HCT116 (cell line): ENCODE data around the gene CENPV. TPM values are rescaled to one million over a fixed set of nuclear protein-coding genes. Genes with fewer than 3 reads are reported as not detected.

Experiments
- ATAC-seq: fragments of 200-7000 bp; cut with Tn5 transposase; 2 replicates; pipeline ENCODE4 v1.9.1; 2020; ENCODE audit warnings: mild to moderate bottlenecking, moderate library complexity
- BruUV-seq: library from RNA; stranded (reverse); fragments of 400-500 nt; replicated peaks from 2 replicates; lab custom pipeline; 2021; lab: Mats Ljungman, UMichigan
- CTCF ChIA-PET: fragments of 300-600 bp; sonication (Branson Sonifier 250); formaldehyde crosslinking; loops from one replicate; lab custom pipeline; 2021; ENCODE audit warnings: antibody characterized with exemption; lab: Charles Lee
- POLR2A ChIA-PET: fragments of 300-600, 350-600 bp; sonication (Branson Sonifier 250); formaldehyde crosslinking; loops from one replicate; lab custom pipeline; 2021; ENCODE audit warnings: antibody characterized with exemption; lab: Charles Lee
- RAD21 ChIA-PET, 2 experiments: fragments of 300-600 bp; sonication (Branson Sonifier 250); formaldehyde crosslinking; loops; one replicate each; lab custom pipeline; 2023; ENCODE audit warnings: low total read pairs in 2 of 2; ENCODE audit not compliant: uncharacterized antibody in 2 of 2, unreplicated experiment in 2 of 2, low non-redundant PET in 1 of 2; lab: Charles Lee
- DNase-seq: peaks from one replicate; pipeline ENCODE4 v3.0.0-alpha.2; 2010; ENCODE audit warnings: low read depth, low spot score
- H2AFZ ChIP-seq: fragments of 200-600 bp; shearing (Covaris generic), sonication (generic); 2 replicates; pipeline ENCODE4 v1.6.1; 2017; ENCODE audit warnings: low read depth, mixed run types, mixed read lengths, antibody characterized with exemption, low read length; ENCODE audit not compliant: poor library complexity, severe bottlenecking
- H3K27ac ChIP-seq: 2 replicates; pipeline ENCODE4 v1.5.1; 2012; ENCODE audit warnings: low read depth, low read length
- H3K27me3 ChIP-seq: fragments of 200-600 bp; sonication (generic); 2 replicates; pipeline ENCODE4 v1.6.1; 2016; ENCODE audit warnings: mixed run types, low read length, mixed read lengths; ENCODE audit not compliant: insufficient read depth
- H3K36me3 ChIP-seq, 2 experiments: fragments of 200-500 bp in 1 of 2; fragments of 200-600 bp in 1 of 2; sonication (Bioruptor generic) in 1 of 2; sonication (generic) in 1 of 2; 2 replicates each; pipeline versions ENCODE4 v1.5.1 to v1.6.1; 2014 to 2016; ENCODE audit warnings: low read length in 2 of 2, inconsistent platforms in 1 of 2, mixed read lengths in 1 of 2, mixed run types in 1 of 2; ENCODE audit not compliant: insufficient read depth in 2 of 2, control insufficient read depth in 1 of 2
- H3K4me1 ChIP-seq, 2 experiments: fragments of 200-600 bp in 1 of 2; sonication (generic) in 1 of 2; 2 replicates each; pipeline versions ENCODE4 v1.5.1 to v1.6.1; 2012 to 2017; ENCODE audit warnings: low read length in 2 of 2, inconsistent platforms in 1 of 2, mild to moderate bottlenecking in 1 of 2, mixed read lengths in 1 of 2, mixed run types in 1 of 2, moderate library complexity in 1 of 2; ENCODE audit not compliant: insufficient read depth in 2 of 2, control insufficient read depth in 1 of 2
- H3K4me2 ChIP-seq: fragments of 200-600 bp; sonication (generic); 2 replicates; pipeline ENCODE4 v1.6.1; 2017; ENCODE audit warnings: mixed run types, low read length, mixed read lengths
- H3K4me3 ChIP-seq, 2 experiments: fragments of 200-600 bp in 1 of 2; sonication (generic) in 1 of 2; replicated peaks in 1 of 2; 2 replicates each; pipeline ENCODE4 v1.5.1; 2011 to 2016; ENCODE audit warnings: low read length in 2 of 2, control low read depth in 1 of 2, low read depth in 1 of 2, mild to moderate bottlenecking in 1 of 2, mixed read lengths in 1 of 2, mixed run types in 1 of 2
- H3K79me2 ChIP-seq: fragments of 200-600 bp; sonication (generic); 2 replicates; pipeline ENCODE4 v1.6.1; 2017; ENCODE audit warnings: mild to moderate bottlenecking, mixed run types, low read length, moderate library complexity, mixed read lengths; ENCODE audit not compliant: insufficient read depth
- H3K9ac ChIP-seq: fragments of 200-600 bp; sonication (generic); 2 replicates; pipeline ENCODE4 v1.6.1; 2016; ENCODE audit warnings: low read length, mixed read lengths
- H3K9me2 ChIP-seq: fragments of 200-600 bp; sonication (generic), shearing (Covaris generic); 2 replicates; pipeline ENCODE4 v1.6.1; 2017; ENCODE audit warnings: mixed run types, mild to moderate bottlenecking, moderate library complexity; ENCODE audit not compliant: insufficient read depth
- H3K9me3 ChIP-seq, 2 experiments: fragments of 200-500 bp in 1 of 2; fragments of 200-600 bp in 1 of 2; sonication (Bioruptor generic) in 1 of 2; sonication (generic) in 1 of 2; 2 replicates each; pipeline ENCODE4 v1.6.1; 2014 to 2017; ENCODE audit warnings: low read length in 2 of 2, mixed read lengths in 2 of 2, inconsistent platforms in 1 of 2, low read depth in 1 of 2, mild to moderate bottlenecking in 1 of 2, mixed run types in 1 of 2, moderate library complexity in 1 of 2; ENCODE audit not compliant: control insufficient read depth in 1 of 2, insufficient read depth in 1 of 2
- H4K20me1 ChIP-seq: fragments of 200-600 bp; sonication (generic), shearing (Covaris generic); 2 replicates; pipeline ENCODE4 v1.6.1; 2017; ENCODE audit warnings: mixed run types, mild to moderate bottlenecking, moderate library complexity; ENCODE audit not compliant: insufficient read depth
- CBX3 ChIP-seq: IDR thresholded peaks from 2 replicates; pipeline ENCODE4 v1.6.1; 2012; ENCODE audit warnings: low read depth
- CEBPB ChIP-seq: IDR thresholded peaks from 2 replicates; pipeline ENCODE4 v1.6.1; 2012; ENCODE audit warnings: low read depth
- CTCF ChIP-seq, 3 experiments: fragments of 200-600 bp in 1 of 3; sonication (generic) in 1 of 3; IDR thresholded peaks in 2 of 3; conservative IDR thresholded peaks in 1 of 3; 2 replicates each; pipeline ENCODE4 v1.5.1; 2012 to 2017; ENCODE audit warnings: low read depth in 2 of 3, low read length in 2 of 3, antibody characterized with exemption in 1 of 3, borderline replicate concordance in 1 of 3, control low read depth in 1 of 3, mild to moderate bottlenecking in 1 of 3, mixed read lengths in 1 of 3, mixed run types in 1 of 3, moderate library complexity in 1 of 3; ENCODE audit not compliant: insufficient read depth in 1 of 3
- EGR1 ChIP-seq: IDR thresholded peaks from 2 replicates; pipeline ENCODE4 v1.6.1; 2012; ENCODE audit warnings: low read depth
- MAX ChIP-seq: IDR thresholded peaks from 2 replicates; pipeline ENCODE4 v1.6.1; 2012
- REST ChIP-seq: IDR thresholded peaks from 2 replicates; pipeline ENCODE4 v1.6.1; 2012; ENCODE audit warnings: low read depth
- ZNF274 ChIP-seq: fragments of 200-500 bp; sonication (Bioruptor generic); IDR thresholded peaks from 2 replicates; pipeline ENCODE4 v1.6.1; 2014; ENCODE audit warnings: mild to moderate bottlenecking, low read depth, low read length, inconsistent platforms
- intact Hi-C: fragments of 100-400 bp; cut with micrococcal nuclease; formaldehyde crosslinking; loops from 2 replicates; pipeline ENCODE4 v1.10.0; 2022
- total RNA-seq: library from RNA; stranded (reverse); gene quantifications from one replicate; pipeline ENCODE4 v1.2.1, GENCODE V29; 2021; ENCODE audit not compliant: unreplicated experiment

The CENPV gene
- total RNA-seq, 1 experiment from 2014 or later: 84.7 TPM

- peaks cover 11 to 18% of the 10 kb centered on the region in 2 experiments for H3K4me1 ChIP-seq
- BruUV-seq: no TSS peak
- DNase-seq: no peak
- no peak for ATAC-seq
- H3K36me3 ChIP-seq: peaks cover 13 to 19% of the 10 kb centered on the region in 2 experiments; a peak in 3 of 4 replicates
- H3K9me2 ChIP-seq: no peaks in the 10 kb centered on the region
- CTCF ChIA-PET: interaction anchor here (4.3 kb wide), 1 partner anchor 12 kb away, joined by 31 read pairs; no protein-coding TSS in a partner anchor
- no peaks in the 10 kb centered on the region for H3K9me3 ChIP-seq
- POLR2A ChIA-PET: interaction anchor here (0.9 to 3.1 kb wide), 2 partner anchors 12 to 87 kb away, joined by 3 to 9 read pairs; no protein-coding TSS in a partner anchor
- peak overlapping the region; percentile 83 to 92 for H3K4me3 ChIP-seq
- peak overlapping the region; percentile 89 for H3K27ac ChIP-seq
- H3K27me3 ChIP-seq: no peaks in the 10 kb centered on the region
- H3K4me2 ChIP-seq: peak overlapping the region; percentile 92
- peaks cover 4% of the 10 kb centered on the region; the same call in 1 of the 2 replicates for H4K20me1 ChIP-seq
- H3K9ac ChIP-seq: peak overlapping the region; percentile 97
- H3K79me2 ChIP-seq: peaks cover 39% of the 10 kb centered on the region
- RAD21 ChIA-PET: no interaction called here
- H2AFZ ChIP-seq: no peak overlapping the region
- no peak for TF ChIP-seq ZNF274
- no peak for TF ChIP-seq CTCF (IDR thresholded peaks at IDR 0.05 in 2 of 3, conservative IDR thresholded peaks at IDR 0.05 in 1 of 3; ENCODE audit: borderline replicate concordance in 1 of 3, insufficient read depth in 1 of 3, low read depth in 2 of 3, low read length in 2 of 3)
- no peak for TF ChIP-seq CEBPB
- TF ChIP-seq REST: no peak
- TF ChIP-seq MAX: no peak
- TF ChIP-seq EGR1: no peak
- TF ChIP-seq CBX3: no peak
- intact Hi-C loops: loop anchor here (5.0 kb wide), 1 partner anchor 65 kb away; no protein-coding TSS in a partner anchor
These were observed 1.4 kb downstream of the CENPV start for GRCh38 chr17:16351831-16352230.
